ENCODE measurements around the gene NPFFR1.

NPFFR1 gene

GRCh38 chr10:70328018-70328417 is 44.2 kb upstream of the NPFFR1 start:
- no peak for DNase-seq (ENCODE audit: low read depth)
- H3K4me3 ChIP-seq (ENCODE audit: control insufficient read depth, low read depth, low read length) = no peak overlapping the region
- no peak for TF ChIP-seq CTCF (conservative IDR thresholded peaks at IDR 0.05; ENCODE audit: control insufficient read depth, insufficient read depth, low read depth, low read length)

- TF ChIP-seq CTCF (conservative IDR thresholded peaks at IDR 0.05; ENCODE audit: control insufficient read depth, insufficient read depth, low read depth, low read length) = no peak
- no peak for DNase-seq (ENCODE audit: low read depth)
- H3K4me3 ChIP-seq (ENCODE audit: control insufficient read depth, low read depth, low read length) = no peak overlapping the region
These were observed 41.4 kb upstream of the NPFFR1 start for GRCh38 chr10:70324951-70325781.

GRCh38 chr10:70324339-70324861 is 40.6 kb upstream of the NPFFR1 start:
- no peak for DNase-seq (ENCODE audit: low read depth)
- no peak for TF ChIP-seq CTCF (conservative IDR thresholded peaks at IDR 0.05; ENCODE audit: control insufficient read depth, insufficient read depth, low read depth, low read length)
- no peak overlapping the region for H3K4me3 ChIP-seq (ENCODE audit: control insufficient read depth, low read depth, low read length)

DNA sequence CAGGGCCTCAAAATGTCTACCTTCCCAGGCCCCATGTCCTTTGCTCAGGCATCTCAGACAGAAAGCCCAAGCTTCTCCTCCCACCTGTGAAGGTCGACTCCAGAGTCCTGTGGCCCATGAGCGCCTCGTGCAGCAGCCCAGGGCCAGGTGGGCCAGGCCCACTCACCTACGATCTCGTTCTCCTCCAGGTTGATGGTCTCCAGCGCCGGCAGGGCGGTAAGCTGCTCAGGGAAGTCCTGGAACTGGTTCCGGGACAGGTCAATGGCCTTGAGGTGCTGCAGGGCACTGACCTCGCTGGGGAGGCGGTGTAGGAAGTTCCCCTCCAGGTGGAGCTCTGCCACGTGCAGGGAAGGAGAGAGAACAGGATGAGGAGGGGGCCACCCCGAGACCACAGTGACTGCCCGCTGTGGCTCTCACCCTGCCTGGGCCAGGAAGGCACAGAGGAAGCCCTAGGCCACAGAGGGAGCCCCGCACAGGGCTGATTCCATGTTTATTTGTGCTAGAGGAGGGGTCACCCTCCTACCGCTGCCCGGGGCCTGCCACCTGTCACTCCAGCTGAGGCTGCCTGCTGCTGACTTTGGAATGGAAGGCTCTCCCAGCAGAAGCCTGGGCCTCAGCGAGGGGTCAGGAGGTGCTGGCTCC is 40.0 kb upstream of the NPFFR1 start:
- no peak for DNase-seq (ENCODE audit: low read depth)
- H3K4me3 ChIP-seq (ENCODE audit: control insufficient read depth, low read depth, low read length) = no peak overlapping the region
- no peak for TF ChIP-seq CTCF (conservative IDR thresholded peaks at IDR 0.05; ENCODE audit: control insufficient read depth, insufficient read depth, low read depth, low read length)

- no peak for DNase-seq (ENCODE audit: low read depth)
- no peak for TF ChIP-seq CTCF (conservative IDR thresholded peaks at IDR 0.05; ENCODE audit: control insufficient read depth, insufficient read depth, low read depth, low read length)
- H3K4me3 ChIP-seq (ENCODE audit: control insufficient read depth, low read depth, low read length) = no peak overlapping the region
These were observed 39.4 kb upstream of the NPFFR1 start for GRCh38 chr10:70323138-70323696.

DNA sequence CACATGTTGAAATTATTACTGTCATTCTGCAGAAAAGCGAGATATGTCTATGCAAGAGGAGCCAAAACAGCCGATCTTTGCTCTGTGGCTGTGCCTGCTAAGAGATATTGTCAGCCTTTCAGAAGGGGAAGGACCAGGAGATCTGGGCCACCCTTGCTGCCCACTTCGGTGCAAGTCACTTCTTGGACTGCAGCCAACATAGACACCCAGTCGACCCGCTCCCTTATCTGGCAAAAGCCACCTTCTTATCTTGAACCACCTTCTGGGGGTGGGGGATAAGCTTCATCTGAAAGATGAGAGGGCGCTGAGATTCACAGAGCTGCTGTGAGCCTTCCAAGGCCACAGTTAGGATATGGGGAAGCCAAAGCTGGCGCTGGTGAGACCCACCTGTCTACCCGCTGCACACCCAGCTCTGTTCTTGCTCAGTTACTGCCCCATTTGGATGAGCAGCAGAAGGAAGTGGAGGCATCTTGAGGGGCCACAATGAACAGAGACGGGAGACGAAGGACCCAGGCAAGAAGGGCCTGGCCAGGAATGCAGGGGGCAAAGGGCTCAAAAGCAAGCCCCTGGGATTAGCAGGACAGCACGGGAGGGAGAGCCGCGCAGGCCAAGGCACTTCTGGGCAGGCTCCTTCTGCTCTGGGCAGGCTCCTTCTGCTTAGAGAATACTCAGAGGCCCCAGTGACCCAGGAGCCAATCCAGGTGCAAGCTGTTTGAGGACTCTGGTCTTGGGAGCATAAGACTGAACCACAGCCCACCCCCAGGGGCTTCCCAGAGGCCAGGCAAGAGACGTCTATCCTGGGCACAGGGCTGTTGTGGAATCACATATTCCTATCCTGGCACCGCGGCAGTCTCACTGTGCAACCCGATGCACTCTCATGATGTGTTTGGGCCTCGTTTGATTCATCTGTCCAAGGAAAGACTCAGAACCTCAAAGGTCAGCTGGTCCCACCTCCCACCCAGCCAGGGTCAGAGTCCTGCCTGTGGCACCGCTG is 38.4 kb upstream of the NPFFR1 start:
- no peak for DNase-seq (ENCODE audit: low read depth)
- H3K4me3 ChIP-seq (ENCODE audit: control insufficient read depth, low read depth, low read length) = no peak overlapping the region
- no peak for TF ChIP-seq CTCF (conservative IDR thresholded peaks at IDR 0.05; ENCODE audit: control insufficient read depth, insufficient read depth, low read depth, low read length)

Measured in fibroblast of mammary gland (primary cell).